ENCODE results near the gene NIPA2.

DNA sequence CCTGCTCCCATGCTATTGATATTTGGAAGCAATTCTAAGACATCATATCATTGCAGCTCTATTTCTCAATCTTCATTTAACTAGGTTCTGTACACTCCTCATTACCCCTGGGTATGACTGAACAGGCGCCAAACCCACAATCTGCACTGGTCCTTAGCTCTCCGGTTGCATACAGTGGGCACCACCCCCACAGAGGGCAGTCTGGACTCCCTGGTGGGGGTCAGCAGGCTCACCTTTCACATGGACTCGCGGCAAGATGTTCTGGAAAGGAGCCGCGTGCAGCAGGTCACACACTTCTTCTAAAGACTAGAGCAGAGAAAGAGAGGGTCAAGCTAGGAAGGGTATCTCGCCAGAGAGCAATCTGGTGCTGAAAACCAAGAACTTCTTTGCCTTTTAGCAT lies 36.5 kb downstream of the NIPA2 start:
- TF ChIP-seq, protein P1, sequence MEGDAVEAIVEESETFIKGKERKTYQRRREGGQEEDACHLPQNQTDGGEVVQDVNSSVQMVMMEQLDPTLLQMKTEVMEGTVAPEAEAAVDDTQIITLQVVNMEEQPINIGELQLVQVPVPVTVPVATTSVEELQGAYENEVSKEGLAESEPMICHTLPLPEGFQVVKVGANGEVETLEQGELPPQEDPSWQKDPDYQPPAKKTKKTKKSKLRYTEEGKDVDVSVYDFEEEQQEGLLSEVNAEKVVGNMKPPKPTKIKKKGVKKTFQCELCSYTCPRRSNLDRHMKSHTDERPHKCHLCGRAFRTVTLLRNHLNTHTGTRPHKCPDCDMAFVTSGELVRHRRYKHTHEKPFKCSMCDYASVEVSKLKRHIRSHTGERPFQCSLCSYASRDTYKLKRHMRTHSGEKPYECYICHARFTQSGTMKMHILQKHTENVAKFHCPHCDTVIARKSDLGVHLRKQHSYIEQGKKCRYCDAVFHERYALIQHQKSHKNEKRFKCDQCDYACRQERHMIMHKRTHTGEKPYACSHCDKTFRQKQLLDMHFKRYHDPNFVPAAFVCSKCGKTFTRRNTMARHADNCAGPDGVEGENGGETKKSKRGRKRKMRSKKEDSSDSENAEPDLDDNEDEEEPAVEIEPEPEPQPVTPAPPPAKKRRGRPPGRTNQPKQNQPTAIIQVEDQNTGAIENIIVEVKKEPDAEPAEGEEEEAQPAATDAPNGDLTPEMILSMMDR (IDR thresholded peaks at IDR 0.05; ENCODE audit: low read length): no peak
- TF ChIP-seq EZH2 (optimal IDR thresholded peaks at IDR 0.05; ENCODE audit: low read depth, low read length): no peak
- no peak for TF ChIP-seq EZH2phosphoT487 (IDR thresholded peaks at IDR 0.05; ENCODE audit: low read length)
